ENCODE results near the gene DPM2. TPM values are rescaled to one million over a fixed set of nuclear protein-coding genes. Genes with fewer than 3 reads are reported as not detected.

The DPM2 gene
- total and polyA plus RNA-seq, 2 experiments from 2014 or later: 36.6 to 92.4 TPM

DNA sequence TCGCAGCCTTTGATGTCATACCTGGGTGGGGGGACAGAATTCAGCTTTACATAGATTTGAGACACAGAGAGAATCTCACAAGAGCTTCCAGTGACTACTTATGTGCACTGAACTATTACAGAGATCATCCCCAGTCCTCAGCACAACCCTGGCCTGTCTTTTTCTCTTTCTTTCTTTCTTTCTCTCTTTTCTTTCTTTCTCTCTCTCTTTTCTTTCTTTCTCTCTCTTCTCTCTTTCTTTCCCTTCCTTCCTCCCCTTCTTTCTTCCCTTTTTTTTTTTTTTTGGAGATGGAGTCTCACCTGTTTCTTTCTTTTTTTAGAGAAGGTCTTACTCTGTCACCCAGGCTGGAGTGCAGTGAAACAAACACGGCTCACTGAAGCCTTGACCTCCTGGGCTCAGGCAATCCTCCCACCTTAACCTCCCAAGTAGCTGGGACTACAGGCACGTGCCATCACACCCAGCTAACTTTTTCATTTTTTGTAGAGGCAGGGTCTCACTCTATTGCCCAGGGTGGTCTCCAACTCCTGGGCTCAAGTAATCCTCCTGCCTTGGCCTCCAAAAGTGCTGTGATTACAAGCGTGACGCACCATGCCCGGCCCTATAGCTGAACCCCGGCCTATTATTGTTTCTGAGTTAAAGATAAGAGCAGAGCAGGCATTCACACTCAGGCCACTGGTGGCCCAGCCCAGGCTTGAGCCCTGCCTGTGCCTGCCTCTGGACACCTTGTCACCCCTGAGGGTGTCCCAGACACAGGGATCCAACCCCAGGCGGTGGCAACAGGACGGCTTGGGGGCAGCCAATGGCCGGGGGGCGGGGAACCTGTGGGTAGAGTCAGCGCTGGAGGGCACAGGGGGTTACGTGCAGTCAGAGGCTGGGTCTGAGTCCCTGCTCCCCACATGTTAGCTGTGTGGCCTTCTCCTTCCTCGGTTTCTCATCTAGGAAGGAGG lies 11.4 kb downstream of the DPM2 start (continued):
- TF ChIP-seq, protein P1, sequence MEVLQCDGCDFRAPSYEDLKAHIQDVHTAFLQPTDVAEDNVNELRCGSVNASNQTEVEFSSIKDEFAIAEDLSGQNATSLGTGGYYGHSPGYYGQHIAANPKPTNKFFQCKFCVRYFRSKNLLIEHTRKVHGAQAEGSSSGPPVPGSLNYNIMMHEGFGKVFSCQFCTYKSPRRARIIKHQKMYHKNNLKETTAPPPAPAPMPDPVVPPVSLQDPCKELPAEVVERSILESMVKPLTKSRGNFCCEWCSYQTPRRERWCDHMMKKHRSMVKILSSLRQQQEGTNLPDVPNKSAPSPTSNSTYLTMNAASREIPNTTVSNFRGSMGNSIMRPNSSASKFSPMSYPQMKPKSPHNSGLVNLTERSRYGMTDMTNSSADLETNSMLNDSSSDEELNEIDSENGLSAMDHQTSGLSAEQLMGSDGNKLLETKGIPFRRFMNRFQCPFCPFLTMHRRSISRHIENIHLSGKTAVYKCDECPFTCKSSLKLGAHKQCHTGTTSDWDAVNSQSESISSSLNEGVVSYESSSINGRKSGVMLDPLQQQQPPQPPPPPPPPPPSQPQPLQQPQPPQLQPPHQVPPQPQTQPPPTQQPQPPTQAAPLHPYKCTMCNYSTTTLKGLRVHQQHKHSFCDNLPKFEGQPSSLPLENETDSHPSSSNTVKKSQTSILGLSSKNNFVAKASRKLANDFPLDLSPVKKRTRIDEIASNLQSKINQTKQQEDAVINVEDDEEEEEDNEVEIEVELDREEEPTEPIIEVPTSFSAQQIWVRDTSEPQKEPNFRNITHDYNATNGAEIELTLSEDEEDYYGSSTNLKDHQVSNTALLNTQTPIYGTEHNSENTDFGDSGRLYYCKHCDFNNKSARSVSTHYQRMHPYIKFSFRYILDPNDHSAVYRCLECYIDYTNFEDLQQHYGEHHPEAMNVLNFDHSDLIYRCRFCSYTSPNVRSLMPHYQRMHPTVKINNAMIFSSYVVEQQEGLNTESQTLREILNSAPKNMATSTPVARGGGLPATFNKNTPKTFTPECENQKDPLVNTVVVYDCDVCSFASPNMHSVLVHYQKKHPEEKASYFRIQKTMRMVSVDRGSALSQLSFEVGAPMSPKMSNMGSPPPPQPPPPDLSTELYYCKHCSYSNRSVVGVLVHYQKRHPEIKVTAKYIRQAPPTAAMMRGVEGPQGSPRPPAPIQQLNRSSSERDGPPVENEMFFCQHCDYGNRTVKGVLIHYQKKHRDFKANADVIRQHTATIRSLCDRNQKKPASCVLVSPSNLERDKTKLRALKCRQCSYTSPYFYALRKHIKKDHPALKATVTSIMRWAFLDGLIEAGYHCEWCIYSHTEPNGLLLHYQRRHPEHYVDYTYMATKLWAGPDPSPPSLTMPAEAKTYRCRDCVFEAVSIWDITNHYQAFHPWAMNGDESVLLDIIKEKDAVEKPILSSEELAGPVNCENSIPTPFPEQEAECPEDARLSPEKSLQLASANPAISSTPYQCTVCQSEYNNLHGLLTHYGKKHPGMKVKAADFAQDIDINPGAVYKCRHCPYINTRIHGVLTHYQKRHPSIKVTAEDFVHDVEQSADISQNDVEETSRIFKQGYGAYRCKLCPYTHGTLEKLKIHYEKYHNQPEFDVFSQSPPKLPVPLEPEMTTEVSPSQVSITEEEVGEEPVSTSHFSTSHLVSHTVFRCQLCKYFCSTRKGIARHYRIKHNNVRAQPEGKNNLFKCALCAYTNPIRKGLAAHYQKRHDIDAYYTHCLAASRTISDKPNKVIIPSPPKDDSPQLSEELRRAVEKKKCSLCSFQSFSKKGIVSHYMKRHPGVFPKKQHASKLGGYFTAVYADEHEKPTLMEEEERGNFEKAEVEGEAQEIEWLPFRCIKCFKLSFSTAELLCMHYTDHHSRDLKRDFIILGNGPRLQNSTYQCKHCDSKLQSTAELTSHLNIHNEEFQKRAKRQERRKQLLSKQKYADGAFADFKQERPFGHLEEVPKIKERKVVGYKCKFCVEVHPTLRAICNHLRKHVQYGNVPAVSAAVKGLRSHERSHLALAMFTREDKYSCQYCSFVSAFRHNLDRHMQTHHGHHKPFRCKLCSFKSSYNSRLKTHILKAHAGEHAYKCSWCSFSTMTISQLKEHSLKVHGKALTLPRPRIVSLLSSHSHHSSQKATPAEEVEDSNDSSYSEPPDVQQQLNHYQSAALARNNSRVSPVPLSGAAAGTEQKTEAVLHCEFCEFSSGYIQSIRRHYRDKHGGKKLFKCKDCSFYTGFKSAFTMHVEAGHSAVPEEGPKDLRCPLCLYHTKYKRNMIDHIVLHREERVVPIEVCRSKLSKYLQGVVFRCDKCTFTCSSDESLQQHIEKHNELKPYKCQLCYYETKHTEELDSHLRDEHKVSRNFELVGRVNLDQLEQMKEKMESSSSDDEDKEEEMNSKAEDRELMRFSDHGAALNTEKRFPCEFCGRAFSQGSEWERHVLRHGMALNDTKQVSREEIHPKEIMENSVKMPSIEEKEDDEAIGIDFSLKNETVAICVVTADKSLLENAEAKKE (CRISPR knock-in tag; IDR thresholded peaks at IDR 0.05): no peak

DNA sequence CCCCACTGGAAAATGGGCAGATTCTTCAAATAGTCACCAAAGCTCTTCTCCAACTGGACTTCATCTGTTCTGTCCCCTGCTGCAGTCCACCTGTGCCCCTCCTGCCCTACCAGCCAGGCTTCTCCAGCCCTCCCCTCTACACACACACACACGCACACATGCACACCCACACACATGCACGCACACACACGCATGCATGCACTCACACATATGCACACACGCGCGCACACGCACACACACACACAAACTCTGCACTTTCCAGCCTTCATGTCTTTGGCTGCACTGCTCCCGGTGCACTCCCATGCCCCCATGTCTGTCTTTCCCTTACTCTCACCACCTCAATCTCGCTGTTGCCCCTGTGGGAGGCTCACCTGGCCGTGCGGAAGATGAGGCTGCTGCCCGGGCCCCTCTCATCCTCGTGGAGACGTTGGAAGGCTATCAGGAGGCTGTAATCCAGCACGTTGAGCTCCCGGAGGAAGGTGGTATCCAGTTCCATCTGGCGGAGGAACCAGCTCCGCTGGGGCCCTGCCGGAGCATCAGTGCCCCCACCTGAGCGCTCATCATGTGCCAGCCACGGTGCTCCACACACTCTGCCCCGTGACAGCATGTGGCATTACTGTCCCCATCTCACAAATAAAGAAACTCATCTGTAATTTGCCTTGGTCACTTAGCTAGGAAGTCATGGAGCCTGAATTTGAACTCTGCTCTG lies 12.8 kb downstream of the DPM2 start:
- H3K27me3 Mint-ChIP-seq (ENCODE audit: insufficient read depth, low read depth, poor library complexity): peaks cover 25% of the 10 kb centered on the region
- H3K4me3 ChIP-seq: no peak overlapping the region
- no peak for TF ChIP-seq EZH2 (IDR thresholded peaks at IDR 0.05; ENCODE audit: low read depth, unreplicated experiment)
- TF ChIP-seq, protein P1 (CRISPR knock-in tag; IDR thresholded peaks at IDR 0.05): no peak
- no peak for TF ChIP-seq NANOG (IDR thresholded peaks at IDR 0.05; ENCODE audit: borderline replicate concordance)
- no peak for TF ChIP-seq CREB1 (CRISPR knock-in tag; IDR thresholded peaks at IDR 0.05; ENCODE audit: low read depth)

More for the DNA sequence above, 12.8 kb downstream of the DPM2 start:
- H3K4me1 ChIP-seq (ENCODE audit: insufficient read depth): peaks cover 11% of the 10 kb centered on the region
- peaks cover 16% of the 10 kb centered on the region for H3K4me1 Mint-ChIP-seq
- H3K27ac Mint-ChIP-seq: no peak overlapping the region; the same call in 1 of the 2 replicates
- H3K36me3 ChIP-seq (ENCODE audit: insufficient read depth): no peaks in the 10 kb centered on the region
- H3K9me3 Mint-ChIP-seq: no peaks in the 10 kb centered on the region
- DNase-seq (ENCODE audit: low spot score): no peak
- peaks cover 17% of the 10 kb centered on the region; the same call in 1 of the 2 replicates for H4K20me1 ChIP-seq (replicated peaks; ENCODE audit: insufficient read depth)
- H3K4me2 ChIP-seq: no peak overlapping the region
- no peak overlapping the region for H2AFZ ChIP-seq
- peaks cover 13% of the 10 kb centered on the region for H3K36me3 Mint-ChIP-seq (ENCODE audit: low read depth)
- peaks cover 5% of the 10 kb centered on the region for H3F3A ChIP-seq (replicated peaks; ENCODE audit: low read depth)
- no peaks in the 10 kb centered on the region for H3K9me2 ChIP-seq (ENCODE audit: insufficient read depth)
- ATAC-seq: no peak
- H3K27ac ChIP-seq (ENCODE audit: low read depth): no peak overlapping the region
- H3K79me2 ChIP-seq (replicated peaks; ENCODE audit: insufficient read depth): no peaks in the 10 kb centered on the region
- peaks cover 11% of the 10 kb centered on the region for H3K27me3 ChIP-seq (ENCODE audit: insufficient read depth)
- H3K4me3 Mint-ChIP-seq: no peak overlapping the region
